Measurements from ENCODE around the gene PIGZ.

Gene PIGZ, protein sequence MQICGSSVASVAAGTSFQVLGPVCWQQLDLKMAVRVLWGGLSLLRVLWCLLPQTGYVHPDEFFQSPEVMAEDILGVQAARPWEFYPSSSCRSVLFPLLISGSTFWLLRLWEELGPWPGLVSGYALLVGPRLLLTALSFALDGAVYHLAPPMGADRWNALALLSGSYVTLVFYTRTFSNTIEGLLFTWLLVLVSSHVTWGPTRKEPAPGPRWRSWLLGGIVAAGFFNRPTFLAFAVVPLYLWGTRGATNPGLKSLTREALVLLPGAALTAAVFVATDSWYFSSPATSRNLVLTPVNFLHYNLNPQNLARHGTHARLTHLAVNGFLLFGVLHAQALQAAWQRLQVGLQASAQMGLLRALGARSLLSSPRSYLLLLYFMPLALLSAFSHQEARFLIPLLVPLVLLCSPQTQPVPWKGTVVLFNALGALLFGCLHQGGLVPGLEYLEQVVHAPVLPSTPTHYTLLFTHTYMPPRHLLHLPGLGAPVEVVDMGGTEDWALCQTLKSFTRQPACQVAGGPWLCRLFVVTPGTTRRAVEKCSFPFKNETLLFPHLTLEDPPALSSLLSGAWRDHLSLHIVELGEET

DNA sequence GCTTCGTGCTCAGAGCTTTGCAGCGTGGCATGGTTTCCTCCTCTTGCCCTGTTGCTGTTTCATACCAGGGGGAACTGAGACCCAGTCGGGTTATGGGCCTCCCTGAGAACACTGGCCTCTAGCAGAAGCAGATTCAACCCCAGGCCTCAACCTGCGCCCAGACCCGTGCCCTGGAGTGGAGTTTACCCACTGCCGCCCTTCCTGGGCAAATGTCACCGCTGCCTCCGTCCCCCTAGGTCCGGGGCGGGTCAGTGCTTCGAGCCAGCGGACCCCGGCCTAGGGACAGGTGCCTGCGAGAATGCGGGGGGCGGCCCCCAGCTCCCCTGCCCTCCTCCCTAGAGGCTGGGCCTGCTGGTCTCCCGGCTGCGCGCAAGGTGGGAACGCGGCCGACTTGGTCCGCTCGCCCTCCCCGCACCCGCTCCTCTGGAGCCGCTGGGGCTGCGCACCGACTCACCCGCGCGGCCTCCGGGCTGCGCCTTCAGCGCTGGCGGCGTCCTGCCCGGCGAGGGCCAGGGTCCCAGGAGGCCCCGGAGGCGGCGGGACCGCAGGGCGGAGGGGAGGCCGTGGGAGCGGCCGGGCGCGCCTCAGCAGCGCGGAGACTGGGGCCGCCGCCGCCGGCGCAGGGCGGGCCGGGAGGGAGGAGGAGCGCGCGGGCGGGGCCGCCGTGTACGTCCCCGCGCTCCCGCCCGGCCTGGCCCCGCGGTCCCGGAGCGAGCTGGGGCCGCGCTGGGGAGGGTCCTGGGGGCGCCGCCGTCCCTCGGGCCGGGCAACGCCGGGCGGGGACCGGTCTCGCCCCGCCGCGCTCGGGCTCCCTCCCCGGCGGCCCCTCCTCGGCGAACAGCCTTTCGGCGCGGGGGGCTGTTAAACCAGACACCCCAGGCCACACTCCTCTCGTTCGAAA lies at the start of gene PIGZ:
Gene PIGZ (minus strand): TSS at position 601 of the 901 bp plus-strand sequence. CDS start 16,802 bp downstream, outside the sequence.
- peak; percentile 57 for DNase-seq (ENCODE audit: low spot score)

DNA sequence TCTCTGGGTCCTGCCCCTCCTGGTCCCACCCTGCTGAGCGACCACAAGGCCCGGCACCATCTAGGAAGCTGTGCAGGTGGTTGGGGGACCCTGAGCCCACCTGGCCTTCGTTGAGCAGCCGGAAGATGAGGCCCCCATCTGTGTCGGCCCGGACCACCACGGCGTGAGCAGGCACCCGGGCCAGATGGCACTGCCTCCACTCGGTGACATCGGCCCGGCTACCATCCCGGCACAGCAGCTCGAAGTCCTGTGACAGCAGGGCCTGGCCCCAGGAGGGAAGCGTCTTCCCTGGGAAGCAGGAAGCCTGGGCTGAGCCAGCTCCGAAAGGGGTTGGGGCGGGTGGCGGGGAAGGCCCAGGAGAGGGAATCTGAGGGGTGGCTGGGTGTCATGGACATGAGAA lies 48.4 kb upstream of the PIGZ start:
- DNase-seq (ENCODE audit: low spot score), result no peak

DNA sequence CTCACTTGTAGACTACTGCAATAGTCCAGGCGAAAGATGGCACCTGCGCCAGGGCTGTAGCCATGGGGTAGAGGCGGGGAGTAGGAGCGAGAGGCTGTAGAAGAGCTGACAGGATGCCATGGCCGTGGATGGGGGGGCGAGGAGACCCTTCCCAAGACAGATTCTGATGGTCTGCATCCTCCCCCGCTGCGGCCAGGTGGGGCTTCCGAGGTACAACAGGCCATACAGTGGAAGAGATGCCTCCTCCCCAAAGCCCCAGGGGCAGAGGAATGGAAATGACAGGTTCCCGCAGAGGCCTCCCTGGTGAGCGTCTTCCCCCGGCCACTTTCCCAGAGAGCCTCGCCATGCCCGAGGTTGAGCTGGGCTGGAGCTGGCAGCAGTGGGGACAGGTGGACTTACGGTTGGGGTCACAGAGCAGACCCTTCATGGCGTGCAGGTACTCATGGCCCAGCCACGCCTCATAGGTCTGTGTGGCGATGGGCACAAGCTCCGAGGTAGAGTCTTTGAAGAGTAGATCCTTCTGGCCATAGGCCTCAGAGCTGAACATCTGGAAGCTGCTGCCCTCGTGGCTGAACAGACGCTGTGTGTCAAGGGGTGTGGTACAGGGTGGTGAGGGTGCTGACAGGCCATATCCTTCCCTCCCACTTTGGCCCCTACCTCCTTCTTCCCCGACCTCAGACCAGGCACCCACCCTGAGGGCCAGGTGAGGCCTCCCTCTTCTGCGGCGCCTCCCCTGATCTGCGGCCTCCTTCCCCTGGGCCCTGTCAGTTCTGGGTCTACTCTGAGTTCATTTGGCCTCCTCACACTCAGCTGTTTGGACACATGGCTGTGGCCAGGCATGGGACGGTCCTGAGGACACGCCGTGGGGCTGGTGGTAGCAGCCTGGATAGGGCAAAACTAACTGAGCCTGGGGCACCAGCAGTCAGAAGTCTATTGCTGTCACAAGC lies 47.4 kb upstream of the PIGZ start:
- DNase-seq (ENCODE audit: low spot score), result no peak

DNA sequence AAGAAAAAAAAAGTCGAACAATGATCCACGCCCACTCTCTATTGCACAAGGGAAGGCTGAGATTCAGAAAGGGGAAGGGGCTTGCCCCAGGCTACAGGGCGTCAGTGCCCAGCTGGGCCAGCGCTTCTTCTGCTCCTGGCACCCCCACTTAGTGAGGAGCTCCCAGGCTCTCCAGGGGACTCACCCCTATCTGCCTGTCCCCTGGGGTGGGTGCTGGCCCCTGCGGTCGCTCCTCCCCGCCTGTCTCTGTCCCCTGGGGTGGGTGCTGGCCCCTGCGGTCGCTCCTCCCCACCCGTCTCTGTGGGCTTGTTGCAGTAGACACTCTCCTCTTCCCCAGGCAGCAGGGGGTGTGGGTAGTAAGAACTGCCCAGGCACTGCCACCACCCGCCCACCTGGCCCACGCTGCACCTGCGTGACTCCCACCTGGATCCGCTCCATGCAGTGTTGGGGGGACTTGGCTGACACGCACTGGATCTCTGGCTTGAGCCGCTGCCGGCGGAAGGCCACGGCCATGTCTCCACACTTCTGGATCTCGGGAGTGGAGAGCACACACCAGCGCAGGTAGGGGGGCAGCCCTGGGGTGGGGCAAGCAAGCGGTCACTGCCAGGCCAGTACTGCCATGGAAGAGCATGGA lies 46.4 kb upstream of the PIGZ start:
- DNase-seq (ENCODE audit: low spot score), result no peak

DNA sequence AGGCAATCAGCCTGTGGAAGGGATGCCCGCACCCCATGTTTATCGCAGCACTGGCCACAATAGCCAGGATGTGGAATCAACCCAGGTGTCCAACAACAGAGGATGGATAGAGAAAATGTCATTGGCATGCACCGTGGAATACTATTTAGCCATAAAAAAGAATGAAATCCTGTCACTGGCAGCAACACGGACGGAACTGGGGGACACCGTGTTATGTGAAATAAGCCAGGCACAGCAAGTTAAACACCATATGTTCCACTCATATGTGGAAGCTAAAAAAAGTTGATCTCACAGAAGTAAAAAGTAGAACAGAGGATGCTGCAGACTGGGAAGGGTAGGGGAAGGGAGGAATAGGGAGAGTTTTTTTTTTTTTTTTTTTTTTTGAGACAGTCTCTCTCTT lies 45.4 kb upstream of the PIGZ start:
- DNase-seq (ENCODE audit: low spot score), result no peak

DNA sequence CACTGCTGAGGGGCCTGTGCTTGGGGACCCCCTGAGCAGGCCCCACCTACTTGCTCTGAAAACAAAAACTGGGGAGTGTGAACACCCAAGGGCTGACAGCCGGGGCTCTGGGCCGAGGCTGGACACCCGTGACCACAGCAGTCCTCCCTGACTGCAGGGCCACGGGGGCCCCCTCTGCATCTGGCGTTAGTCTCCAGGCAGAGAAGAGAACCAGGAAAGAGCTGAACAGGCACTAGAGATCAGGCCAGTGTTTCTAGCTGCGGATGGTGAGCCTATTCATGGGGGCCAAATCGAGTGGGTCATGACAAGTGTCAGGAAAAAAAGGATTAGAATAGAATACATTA lies 43.9 kb upstream of the PIGZ start:
- no peak for DNase-seq (ENCODE audit: low spot score)

DNA sequence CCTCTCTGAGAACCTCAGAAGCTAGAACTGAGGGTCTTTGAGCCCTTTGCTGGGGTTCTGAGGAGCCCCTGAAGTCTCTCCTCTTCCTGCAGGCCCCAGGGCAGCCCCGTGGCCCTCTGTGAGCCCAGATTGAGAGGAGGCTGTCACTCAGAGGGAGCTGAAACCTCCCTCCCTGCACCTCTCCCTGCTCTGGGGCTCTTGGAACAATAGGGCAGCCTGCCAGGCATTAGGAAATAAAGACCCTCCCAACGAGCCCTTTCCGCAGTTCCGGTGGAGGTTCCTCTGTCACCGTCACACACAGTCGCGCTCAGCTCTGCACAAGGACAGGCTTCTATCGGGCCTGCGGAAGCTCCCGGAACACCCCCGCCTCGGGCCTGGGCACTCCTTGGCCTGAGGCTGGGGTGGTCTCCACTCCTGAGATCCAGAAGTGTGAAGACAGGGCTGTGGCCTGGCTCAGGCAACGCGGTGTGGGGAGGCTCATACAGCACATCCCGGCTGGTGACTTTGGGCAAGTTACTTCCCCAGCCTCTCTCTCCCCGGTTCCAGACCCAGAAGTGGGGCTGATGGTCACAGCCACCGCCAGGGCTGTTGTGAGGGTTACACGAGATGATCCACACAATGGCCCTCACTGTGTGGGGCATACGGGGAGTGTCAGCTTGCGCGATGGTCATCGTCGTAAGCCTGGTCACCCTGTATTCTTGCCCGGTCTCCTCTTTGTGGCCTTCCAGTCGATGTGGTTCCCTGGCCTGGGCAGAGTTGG lies 43.3 kb upstream of the PIGZ start:
- DNase-seq (ENCODE audit: low spot score), result no peak

DNA sequence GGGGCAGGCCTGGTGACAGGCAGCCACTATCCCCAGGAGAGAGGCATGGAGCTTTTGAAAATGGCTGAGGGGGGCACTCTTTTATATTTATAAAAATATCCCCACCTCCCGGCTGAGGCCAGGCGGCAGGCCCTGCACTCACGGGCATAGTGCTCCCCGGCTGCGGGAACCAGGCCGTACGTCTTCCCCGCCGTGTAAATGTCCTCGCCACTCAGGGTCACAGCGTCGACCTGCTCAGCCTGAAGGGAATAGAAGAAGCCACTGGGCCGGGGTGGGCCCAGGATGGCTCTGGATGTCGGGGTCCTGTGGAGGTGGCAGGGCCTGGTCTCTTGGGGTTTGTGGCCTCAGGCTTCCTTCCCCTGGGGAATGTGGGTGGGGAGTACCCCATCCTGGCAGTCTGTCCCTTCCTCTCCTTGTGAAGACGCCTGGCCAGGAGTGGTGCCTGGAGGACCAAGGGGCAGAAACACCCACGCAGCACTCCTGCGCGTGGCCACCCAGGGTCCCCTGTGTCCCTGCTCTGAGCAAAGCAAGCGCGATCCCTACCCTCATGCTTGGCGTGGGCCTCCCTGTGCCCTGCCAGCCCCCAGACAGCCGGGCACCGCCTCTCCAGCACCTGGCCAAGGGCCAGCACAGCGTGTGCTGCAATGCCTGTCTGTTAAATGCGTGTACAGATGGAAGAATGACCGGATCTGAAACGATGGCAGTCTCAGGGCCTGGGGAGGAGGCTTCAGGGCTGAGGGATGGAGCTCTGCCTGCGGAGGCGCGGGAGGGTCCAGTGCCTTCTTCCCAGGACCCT lies 42.1 kb upstream of the PIGZ start:
- no peak for DNase-seq (ENCODE audit: low spot score)

DNA sequence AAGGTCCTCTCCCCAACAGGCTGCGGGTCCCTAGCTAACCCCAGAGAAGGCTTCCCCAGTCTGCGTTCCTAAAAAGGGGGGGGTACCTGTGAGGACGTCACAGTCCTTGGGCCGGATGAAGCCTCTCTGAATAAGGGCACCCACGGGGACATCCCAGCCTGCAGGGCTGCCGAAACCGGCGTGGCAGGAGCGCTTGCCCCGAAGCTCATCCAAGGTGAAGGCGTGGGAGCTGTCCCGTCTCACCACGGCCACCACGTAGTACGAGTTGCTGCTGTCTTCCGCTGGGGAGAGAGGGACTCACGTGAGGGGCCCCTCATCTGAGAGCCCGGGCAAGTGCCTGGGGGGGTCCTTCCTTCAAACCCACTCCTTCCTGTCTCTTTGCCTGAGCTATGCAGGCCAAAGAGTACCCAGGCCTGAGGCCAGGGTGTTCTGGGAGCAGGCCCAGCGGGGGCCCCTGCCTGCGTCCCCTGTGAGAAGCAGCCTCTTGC lies 40.9 kb upstream of the PIGZ start:
- no peak for DNase-seq (ENCODE audit: low spot score)

DNA sequence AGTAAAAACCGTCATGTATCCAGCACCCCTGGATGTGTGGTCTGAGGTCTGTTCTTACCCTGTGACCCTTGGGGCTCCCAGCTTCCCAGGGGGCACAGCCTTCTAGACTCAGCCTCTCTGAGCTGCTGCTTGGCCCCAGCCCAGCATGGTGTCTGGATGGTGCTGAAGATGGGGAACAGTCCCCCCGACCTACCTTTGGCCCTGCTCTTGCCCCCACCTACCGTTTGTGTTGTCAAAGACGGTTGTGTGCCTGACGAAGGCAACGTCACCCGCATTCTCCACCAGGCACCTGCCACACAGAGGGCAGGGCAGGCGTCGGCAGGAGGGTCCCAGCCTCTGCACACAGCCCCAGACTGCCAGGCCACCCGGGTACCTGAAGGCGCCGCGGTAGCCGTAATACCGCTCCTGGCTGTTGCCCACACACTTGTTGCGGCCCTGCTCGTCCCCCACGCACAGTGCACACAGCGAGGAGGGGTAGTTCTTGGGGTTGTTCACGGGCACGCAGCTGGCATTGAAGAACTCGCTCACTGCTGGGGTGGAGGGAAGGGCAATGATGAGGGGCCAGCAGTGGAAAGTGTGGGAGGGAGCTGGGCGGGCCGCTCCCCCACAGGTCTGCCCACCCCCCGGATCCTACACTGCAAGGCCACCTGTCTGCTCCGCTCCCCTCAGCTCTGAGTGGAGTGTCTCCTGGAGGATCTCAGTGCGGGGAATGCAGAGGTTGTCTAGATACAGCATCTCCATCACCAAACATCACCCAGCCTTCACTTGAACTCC lies 40.0 kb upstream of the PIGZ start:
- DNase-seq (ENCODE audit: low spot score), result no peak

DNA sequence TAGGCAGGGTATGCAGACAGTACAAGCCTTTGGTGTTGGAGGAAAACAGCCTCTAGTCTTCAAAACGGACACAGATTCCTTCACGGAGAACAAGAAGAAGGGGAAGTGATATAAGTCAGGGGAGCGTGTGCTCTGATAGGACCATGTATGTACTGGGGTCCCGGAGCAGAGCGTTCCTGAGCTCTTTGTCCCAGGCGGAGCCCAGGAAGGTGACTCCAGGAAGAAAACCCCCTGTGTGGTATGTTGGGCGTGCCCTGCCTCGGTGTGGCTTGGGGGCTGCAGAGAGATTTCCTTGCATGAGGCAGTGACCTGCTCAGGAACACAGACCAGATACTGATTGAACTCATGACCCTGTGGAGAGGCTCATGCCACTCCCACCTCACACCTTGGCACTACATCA lies 39.3 kb upstream of the PIGZ start:
- DNase-seq (ENCODE audit: low spot score), result no peak

DNA sequence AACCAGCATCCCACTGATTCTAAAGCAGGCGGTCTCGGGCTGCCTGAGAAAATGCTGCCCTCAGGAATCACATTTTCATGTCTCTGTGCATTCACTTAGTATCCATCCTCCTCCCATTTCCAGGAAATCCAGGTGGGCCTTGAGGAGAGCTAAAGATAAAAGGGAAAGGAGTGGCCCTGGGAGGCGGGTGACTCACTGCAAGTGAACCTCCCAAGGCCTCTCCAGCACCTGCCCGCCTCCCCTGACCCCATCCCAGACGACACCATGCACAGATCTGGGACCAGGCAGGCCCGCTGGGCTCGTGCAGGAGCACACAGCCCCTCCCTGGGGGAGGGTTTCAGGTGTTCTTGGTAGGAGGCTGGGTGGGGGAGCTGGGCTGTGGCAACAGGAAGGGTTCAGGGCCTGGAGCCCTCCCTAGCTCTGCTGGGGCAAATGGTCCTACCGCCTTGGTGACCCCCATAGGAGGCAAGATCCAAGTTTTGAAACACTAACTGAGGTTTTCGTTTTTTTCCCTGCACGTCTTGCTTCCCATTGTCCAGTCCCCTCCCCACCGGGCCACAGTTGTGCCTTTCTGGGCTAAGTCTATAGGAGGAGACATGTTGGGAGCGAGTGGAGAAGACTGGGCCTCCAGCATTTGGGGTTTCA lies 38.8 kb upstream of the PIGZ start:
- no peak for DNase-seq (ENCODE audit: low spot score)

DNA sequence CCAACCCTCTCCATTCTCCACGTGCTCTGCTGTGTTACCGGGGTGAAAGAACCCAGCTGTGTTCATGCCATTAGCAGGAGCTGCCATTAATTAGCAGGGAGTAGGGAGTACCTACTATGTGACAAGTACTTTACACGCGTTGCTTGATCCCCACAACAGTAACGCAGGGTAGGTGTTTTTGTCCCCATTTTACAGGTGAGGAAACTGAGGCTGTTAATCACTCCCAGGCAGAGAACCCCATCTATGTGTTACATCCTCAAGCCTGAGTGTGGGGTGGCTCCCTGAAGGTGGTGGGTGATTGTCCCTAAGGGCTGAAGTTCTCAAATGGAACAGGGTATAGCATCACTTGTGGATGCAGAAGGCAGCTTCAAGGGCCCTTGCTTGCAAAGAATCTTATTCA lies 38.2 kb upstream of the PIGZ start:
- DNase-seq (ENCODE audit: low spot score), result no peak

DNA sequence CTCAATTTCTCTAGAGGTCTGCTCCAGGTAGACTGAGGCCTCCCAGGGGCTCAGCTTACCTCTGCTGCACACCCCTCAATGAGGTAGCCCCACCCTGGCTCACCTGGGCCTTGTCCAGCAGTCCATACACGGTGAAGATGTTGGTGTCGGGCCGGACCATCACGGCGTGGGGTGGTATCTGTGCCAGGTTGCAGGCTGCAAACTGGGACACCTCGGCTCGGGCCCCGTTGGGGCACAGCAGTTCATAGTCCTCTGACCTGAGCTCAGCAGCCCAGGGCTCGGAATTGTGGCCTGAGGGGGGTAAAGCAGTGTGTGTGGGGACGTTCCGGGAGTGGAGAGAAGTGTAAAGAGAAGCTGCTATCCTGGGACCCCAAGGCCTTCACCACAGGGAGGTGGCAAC lies 37.8 kb upstream of the PIGZ start:
- no peak for DNase-seq (ENCODE audit: low spot score)

DNA sequence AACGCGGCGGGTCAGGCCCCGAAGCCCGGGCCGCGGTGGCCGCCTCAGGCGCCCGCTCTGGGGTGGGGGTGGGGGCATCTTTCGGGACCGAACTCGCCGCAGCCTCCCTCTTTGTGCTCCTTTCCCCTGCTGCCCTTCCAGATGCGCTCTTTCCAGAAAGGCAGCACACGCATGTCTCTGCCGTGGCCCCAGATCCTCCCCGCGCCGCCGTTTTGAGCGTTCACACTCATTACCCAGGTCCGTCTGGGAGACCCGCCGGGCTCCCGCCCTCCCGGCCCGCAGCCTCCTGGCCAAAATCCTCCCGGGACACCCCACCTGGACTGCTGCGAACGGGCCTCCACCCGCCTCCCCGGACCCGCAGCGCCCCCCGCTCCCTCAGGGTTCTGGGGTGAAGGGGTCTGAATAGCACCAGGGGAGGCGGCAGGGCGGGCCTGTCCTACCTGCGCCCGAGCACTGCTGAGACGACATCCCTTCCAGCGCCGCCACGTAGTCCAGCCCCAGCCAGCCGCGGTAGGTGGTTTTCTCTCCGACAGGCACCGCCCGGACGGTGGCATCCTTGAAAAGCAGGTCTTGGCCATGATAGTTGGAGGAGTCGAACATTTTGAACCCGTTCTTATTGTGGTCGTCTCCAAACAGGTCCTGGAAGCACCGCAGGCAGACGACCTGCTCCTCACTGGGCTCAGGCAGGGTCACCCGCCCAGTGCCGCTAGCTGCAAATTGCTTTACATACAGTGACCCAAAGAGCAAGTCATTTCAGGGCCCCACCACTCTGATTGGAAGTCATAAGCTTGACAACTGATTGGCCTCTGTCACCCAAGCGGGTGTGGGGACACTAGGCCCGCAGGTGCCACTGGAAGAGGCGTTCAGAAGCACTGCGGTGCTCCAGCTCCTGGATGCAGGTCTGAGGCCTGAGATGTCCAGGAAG lies 35.1 kb upstream of the PIGZ start:
- DNase-seq (ENCODE audit: low spot score), result peak; percentile 12

DNA sequence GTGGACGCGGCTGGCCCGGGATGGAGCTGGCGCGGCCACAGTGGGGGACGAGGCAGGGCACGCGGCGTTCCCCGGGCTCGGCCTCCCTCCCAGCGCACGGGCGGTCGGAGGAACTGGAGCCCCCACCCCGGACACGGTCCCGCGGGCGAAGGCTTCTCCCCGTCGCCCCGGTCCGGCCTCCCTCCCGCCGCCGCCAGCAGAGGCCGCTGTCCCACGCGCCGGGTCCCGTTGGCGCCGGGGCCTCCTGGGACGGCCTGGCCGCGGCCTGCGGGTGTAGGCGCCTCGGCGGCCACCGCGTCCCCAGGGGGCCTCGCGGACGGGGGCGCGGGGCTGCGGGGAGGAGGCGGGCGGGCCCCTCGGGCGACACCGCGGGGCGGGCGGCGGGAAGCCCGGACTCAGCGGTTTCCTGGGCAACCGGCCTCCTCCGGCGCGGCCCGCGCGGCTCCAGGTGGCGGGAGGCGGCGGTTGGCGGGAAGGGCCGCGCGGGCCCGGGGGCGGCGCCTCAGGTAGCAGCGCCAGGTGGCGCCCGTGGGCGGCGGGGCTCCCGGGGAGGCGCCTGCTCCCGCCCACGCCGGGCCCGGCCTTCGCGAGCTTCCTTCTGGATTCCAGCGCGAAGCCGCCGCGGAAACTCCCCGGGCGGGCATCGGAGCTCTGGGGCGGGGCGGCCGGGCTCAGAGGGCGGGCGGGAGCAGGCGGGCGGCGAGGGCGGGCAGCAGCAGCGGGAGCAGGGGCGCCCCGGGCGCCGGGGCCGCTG lies 34.2 kb upstream of the PIGZ start:
- DNase-seq (ENCODE audit: low spot score), result peak; percentile 77

All from hematopoietic multipotent progenitor cell treated with erythropoietin and hydrocortisone succinate and interleukin-3 and kit ligand, for 15 days (in vitro differentiated cells).